Transverse colon (tissue), 4 donors: ENCODE data around the gene KLHL29.

Experiments used
- EP300 ChIP-seq: sonication (generic); formaldehyde crosslinking; IDR thresholded peaks from one replicate; pipeline ENCODE4 v1.6.1; 2017; ENCODE audit warnings: antibody characterized with exemption, low read depth
- POLR2A ChIP-seq: fragments of 450-650 bp; IDR thresholded peaks from one replicate; pipeline ENCODE4 v1.6.1; 2016; ENCODE audit warnings: antibody characterized with exemption, mild to moderate bottlenecking, moderate library complexity
- POLR2AphosphoS5 ChIP-seq, 3 donors: sonication (generic); formaldehyde crosslinking; IDR thresholded peaks; one replicate each; pipeline ENCODE4 v1.6.1; 2016; ENCODE audit warnings: antibody characterized with exemption in 3 of 3
- TF ChIP-seq, protein P1 (sequence below), 5 experiments: fragments of 200-600 bp in 3 of 5; fragments of 450-650 bp in 2 of 5; sonication (generic) in 3 of 5; IDR thresholded peaks; 1 replicate in 2 of 5; 2 replicates in 3 of 5; pipeline ENCODE4 v1.5.1; 2016 to 2017; ENCODE audit warnings: antibody characterized with exemption in 5 of 5, inconsistent platforms in 3 of 5, mild to moderate bottlenecking in 2 of 5, moderate library complexity in 1 of 5

DNA sequence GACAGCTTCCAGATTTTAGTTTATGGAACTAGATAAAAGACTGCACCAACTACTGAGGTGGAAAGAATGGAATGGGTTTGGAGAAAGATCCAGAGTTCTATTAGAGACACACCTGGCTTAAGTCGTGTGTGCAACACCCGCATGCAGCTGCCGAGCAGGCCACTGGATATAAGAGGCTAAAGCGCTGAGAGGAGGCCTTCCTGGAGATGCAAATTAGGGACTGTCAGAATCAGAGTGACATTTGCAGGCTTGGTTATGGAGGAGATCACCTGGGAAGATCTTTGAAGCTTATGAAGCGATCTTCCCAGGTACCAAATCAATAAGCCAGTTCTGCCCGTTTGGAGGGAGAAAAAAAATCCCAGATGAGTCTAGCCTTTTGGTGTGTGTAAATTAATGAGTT, 30.4 kb upstream of the KLHL29 start:
- no peak for TF ChIP-seq POLR2A
- TF ChIP-seq, protein P1, sequence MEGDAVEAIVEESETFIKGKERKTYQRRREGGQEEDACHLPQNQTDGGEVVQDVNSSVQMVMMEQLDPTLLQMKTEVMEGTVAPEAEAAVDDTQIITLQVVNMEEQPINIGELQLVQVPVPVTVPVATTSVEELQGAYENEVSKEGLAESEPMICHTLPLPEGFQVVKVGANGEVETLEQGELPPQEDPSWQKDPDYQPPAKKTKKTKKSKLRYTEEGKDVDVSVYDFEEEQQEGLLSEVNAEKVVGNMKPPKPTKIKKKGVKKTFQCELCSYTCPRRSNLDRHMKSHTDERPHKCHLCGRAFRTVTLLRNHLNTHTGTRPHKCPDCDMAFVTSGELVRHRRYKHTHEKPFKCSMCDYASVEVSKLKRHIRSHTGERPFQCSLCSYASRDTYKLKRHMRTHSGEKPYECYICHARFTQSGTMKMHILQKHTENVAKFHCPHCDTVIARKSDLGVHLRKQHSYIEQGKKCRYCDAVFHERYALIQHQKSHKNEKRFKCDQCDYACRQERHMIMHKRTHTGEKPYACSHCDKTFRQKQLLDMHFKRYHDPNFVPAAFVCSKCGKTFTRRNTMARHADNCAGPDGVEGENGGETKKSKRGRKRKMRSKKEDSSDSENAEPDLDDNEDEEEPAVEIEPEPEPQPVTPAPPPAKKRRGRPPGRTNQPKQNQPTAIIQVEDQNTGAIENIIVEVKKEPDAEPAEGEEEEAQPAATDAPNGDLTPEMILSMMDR (IDR thresholded peaks at IDR 0.05): no peak
- no peak for TF ChIP-seq EP300
- no peak for TF ChIP-seq POLR2AphosphoS5 (IDR thresholded peaks at IDR 0.05)
